ENCODE measurements around the gene CNTN1.
"Not testable (repeated sequence)": the region's sequence is repeated elsewhere in the genome, so short reads cannot be mapped to it uniquely, and the experiment has no call there.

The CNTN1 gene

GRCh38 chr12:41061192-41061591 is 369.0 kb downstream of the CNTN1 start:
- Mint-ChIP-seq H3K4me1 (ENCODE audit: low read depth) (no peaks in the 10 kb centered on the region), H3K27me3 (no peaks in the 10 kb centered on the region), H3K4me3 (no peak overlapping the region), H3K27ac (no peak overlapping the region), H3K36me3 (no peaks in the 10 kb centered on the region), H3K9me3 (ENCODE audit: low read depth) (no peaks in the 10 kb centered on the region)

DNA sequence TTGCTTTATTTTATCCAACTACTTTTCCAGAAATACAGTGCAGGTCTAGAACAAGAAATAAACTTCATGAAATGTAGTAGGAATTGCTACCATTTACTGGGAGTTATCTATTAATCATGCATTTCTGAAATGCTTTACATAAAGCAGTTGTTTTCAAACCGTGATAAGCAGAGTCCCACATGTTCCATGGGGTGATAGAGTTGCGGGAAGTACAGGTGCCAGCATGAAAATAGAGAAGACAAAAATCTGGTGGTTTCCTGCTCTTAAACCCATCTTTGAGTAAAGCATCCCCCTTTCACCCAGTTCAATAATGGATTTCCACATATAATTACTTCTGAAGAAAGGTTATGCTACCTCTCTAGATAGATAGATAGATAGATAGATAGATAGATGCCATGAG is 372.2 kb downstream of the CNTN1 start:
- Mint-ChIP-seq H3K27me3 (no peaks in the 10 kb centered on the region), H3K36me3 (no peaks in the 10 kb centered on the region), H3K4me1 (ENCODE audit: low read depth) (no peaks in the 10 kb centered on the region), H3K9me3 (ENCODE audit: low read depth) (no peaks in the 10 kb centered on the region), H3K27ac (no peak overlapping the region), H3K4me3 (no peak overlapping the region)

DNA sequence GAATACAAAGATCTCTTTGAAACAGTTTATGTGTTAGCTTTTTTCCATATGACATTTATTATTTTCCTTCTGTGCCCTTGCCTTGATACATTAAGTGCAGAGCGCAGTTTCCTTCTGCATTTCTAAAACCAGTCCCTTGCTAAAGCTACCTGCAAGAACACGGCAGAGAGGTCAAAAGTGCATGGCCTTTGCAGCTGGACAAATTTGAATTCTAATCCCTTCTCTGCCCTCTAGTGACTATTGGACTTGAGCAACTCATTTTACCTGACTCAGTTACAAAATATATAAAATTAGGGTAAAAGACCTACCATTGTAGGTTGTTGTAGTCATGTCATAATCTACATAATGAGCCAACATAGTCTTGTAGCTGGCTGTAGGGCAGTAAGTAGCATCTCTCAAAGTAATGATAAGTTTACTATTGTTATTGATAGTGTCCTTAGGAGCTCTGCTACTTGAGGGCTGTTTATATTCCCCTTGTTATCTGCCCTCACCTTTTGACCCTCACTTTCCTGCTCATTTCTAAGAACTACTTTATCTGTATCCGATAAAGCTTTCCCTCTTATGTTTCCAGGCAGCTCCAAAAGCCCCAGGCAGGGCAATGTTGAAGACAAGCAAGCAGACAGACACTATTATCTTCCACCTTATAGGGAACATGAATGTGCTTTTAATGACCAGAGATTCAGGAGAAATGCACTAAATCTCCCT is 375.9 kb downstream of the CNTN1 start:
- no peaks in the 10 kb centered on the region for H3K4me1 Mint-ChIP-seq (ENCODE audit: low read depth)
- no peaks in the 10 kb centered on the region for H3K27me3 Mint-ChIP-seq
- no peaks in the 10 kb centered on the region for H3K9me3 Mint-ChIP-seq (ENCODE audit: low read depth)
- H3K27ac Mint-ChIP-seq: no peak overlapping the region
- no peak overlapping the region for H3K4me3 Mint-ChIP-seq
- H3K36me3 Mint-ChIP-seq: no peaks in the 10 kb centered on the region

GRCh38 chr12:41073633-41074472 is 381.6 kb downstream of the CNTN1 start:
- H3K27ac Mint-ChIP-seq: no peak overlapping the region
- H3K36me3 Mint-ChIP-seq: no peaks in the 10 kb centered on the region
- H3K27me3 Mint-ChIP-seq: no peaks in the 10 kb centered on the region
- no peaks in the 10 kb centered on the region for H3K4me1 Mint-ChIP-seq (ENCODE audit: low read depth)
- H3K4me3 Mint-ChIP-seq: no peak overlapping the region
- peaks cover 10% of the 10 kb centered on the region for H3K9me3 Mint-ChIP-seq (ENCODE audit: low read depth)

GRCh38 chr12:41074473-41074769 is 382.2 kb downstream of the CNTN1 start:
- Mint-ChIP-seq H3K27me3 (no peaks in the 10 kb centered on the region), H3K27ac (no peak overlapping the region), H3K4me3 (no peak overlapping the region), H3K4me1 (ENCODE audit: low read depth) (no peaks in the 10 kb centered on the region), H3K9me3 (ENCODE audit: low read depth) (peaks cover 10% of the 10 kb centered on the region), H3K36me3 (no peaks in the 10 kb centered on the region)

DNA sequence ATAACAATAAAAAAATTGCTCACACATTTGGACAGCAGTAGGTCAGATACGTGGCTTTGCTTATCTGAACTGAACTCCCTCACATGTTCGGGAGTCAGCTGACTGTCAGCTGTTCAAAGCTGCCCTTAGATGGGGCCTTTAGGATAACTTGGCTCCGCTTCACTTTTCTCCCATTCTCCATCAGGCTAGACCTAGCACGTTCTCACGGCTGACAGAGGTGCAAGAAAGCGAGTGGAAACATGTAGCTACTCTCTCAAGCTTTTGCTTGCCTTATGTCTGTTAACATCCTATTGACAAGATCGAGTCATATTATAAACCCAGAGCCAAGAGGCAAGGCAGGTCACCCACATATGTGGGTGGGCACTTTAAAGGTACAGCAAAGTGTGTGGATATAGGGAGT is 383.9 kb downstream of the CNTN1 start:
- no peak overlapping the region for H3K27ac Mint-ChIP-seq
- H3K4me1 Mint-ChIP-seq (ENCODE audit: low read depth): no peaks in the 10 kb centered on the region
- H3K36me3 Mint-ChIP-seq: no peaks in the 10 kb centered on the region
- H3K9me3 Mint-ChIP-seq (ENCODE audit: low read depth): peaks cover 16% of the 10 kb centered on the region
- no peak overlapping the region for H3K4me3 Mint-ChIP-seq
- no peaks in the 10 kb centered on the region for H3K27me3 Mint-ChIP-seq

DNA sequence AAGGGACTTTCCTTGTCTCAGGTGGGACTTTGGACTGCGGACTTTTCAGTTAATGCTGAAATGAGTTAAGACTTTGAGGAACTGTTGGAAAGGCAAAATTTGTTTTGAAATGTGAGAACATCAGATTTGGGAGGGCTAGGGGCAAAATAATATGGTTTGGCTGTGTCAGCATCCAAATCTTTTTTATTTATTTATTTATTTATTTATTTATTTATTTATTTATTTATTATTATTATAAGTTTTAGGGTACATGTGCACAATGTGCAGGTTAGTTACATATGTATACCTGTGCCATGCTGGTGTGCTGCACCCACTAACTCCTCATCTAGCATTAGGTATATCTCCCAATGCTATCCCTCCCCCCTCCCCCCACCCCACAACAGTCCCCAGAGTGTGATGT is 389.0 kb downstream of the CNTN1 start:
- not testable (repeated sequence) for H3K27me3 Mint-ChIP-seq; H3K4me1 Mint-ChIP-seq (ENCODE audit: low read depth); H3K4me3 Mint-ChIP-seq; H3K27ac Mint-ChIP-seq; H3K36me3 Mint-ChIP-seq
- peaks cover 11% of the 10 kb centered on the region for H3K9me3 Mint-ChIP-seq (ENCODE audit: low read depth)

DNA sequence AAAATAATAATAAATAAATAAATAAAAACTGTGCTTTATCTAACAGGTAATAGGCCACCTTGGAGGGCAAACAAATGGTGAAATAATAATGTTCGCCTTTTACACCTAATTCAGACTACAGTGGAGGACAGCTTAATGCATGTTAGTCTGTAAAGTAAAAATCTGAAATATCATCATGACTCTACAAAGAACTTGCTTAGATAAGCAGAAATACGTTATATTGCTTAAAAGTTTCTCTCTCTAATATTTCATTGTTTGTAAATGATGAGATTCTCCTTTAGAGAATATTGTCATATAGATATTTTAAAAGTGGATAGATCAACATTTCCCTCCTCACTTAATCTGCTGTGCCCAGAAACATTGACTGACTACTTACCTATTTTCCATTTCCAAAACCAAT is 397.2 kb downstream of the CNTN1 start:
- no peaks in the 10 kb centered on the region for H3K27me3 Mint-ChIP-seq
- peaks cover 9% of the 10 kb centered on the region for H3K9me3 Mint-ChIP-seq (ENCODE audit: low read depth)
- H3K36me3 Mint-ChIP-seq: no peaks in the 10 kb centered on the region
- H3K4me1 Mint-ChIP-seq (ENCODE audit: low read depth): no peaks in the 10 kb centered on the region
- no peak overlapping the region for H3K27ac Mint-ChIP-seq
- no peak overlapping the region for H3K4me3 Mint-ChIP-seq

GRCh38 chr12:41092115-41092514 is 399.9 kb downstream of the CNTN1 start:
- H3K4me3 Mint-ChIP-seq: no peak overlapping the region
- H3K4me1 Mint-ChIP-seq (ENCODE audit: low read depth): no peaks in the 10 kb centered on the region
- H3K9me3 Mint-ChIP-seq (ENCODE audit: low read depth): peaks cover 6% of the 10 kb centered on the region
- H3K27ac Mint-ChIP-seq: no peak overlapping the region
- no peaks in the 10 kb centered on the region for H3K27me3 Mint-ChIP-seq
- H3K36me3 Mint-ChIP-seq: no peaks in the 10 kb centered on the region

GRCh38 chr12:41096797-41097196 is 404.6 kb downstream of the CNTN1 start:
- Mint-ChIP-seq H3K27ac (no peak overlapping the region), H3K9me3 (ENCODE audit: low read depth) (no peaks in the 10 kb centered on the region), H3K4me3 (no peak overlapping the region), H3K36me3 (no peaks in the 10 kb centered on the region), H3K4me1 (ENCODE audit: low read depth) (no peaks in the 10 kb centered on the region), H3K27me3 (no peaks in the 10 kb centered on the region)

GRCh38 chr12:41100572-41100971 is 408.3 kb downstream of the CNTN1 start:
- H3K4me3 Mint-ChIP-seq: no peak overlapping the region
- H3K27me3 Mint-ChIP-seq: no peaks in the 10 kb centered on the region
- H3K4me1 Mint-ChIP-seq (ENCODE audit: low read depth): no peaks in the 10 kb centered on the region
- no peaks in the 10 kb centered on the region for H3K9me3 Mint-ChIP-seq (ENCODE audit: low read depth)
- no peak overlapping the region for H3K27ac Mint-ChIP-seq
- H3K36me3 Mint-ChIP-seq: no peaks in the 10 kb centered on the region

GRCh38 chr12:41101806-41102205 is 409.6 kb downstream of the CNTN1 start:
- Mint-ChIP-seq H3K4me1 (ENCODE audit: low read depth) (no peaks in the 10 kb centered on the region), H3K9me3 (ENCODE audit: low read depth) (peaks cover 5% of the 10 kb centered on the region), H3K27ac (no peak overlapping the region), H3K27me3 (no peaks in the 10 kb centered on the region), H3K36me3 (no peaks in the 10 kb centered on the region), H3K4me3 (no peak overlapping the region)

DNA sequence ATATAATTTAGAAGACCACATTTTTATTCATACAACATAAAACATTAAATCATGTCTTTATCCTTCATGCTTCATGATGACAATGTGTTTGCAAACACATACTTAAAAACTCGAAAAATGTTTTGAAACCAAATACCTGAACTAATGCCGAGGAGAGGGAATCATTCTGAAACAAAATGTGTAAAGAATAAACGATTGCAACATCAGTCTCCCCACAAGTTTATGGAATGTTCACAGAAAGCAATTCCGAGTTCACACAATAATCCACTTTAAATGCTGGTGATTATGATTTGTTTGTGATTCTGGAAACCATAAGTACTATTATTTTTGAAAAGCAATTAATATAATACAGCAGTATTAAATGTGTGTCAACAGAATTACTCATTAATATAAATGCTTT is 411.4 kb downstream of the CNTN1 start:
- H3K4me3 Mint-ChIP-seq: no peak overlapping the region
- H3K27me3 Mint-ChIP-seq: no peaks in the 10 kb centered on the region
- H3K9me3 Mint-ChIP-seq (ENCODE audit: low read depth): peaks cover 5% of the 10 kb centered on the region
- H3K27ac Mint-ChIP-seq: no peak overlapping the region
- H3K36me3 Mint-ChIP-seq: no peaks in the 10 kb centered on the region
- no peaks in the 10 kb centered on the region for H3K4me1 Mint-ChIP-seq (ENCODE audit: low read depth)

DNA sequence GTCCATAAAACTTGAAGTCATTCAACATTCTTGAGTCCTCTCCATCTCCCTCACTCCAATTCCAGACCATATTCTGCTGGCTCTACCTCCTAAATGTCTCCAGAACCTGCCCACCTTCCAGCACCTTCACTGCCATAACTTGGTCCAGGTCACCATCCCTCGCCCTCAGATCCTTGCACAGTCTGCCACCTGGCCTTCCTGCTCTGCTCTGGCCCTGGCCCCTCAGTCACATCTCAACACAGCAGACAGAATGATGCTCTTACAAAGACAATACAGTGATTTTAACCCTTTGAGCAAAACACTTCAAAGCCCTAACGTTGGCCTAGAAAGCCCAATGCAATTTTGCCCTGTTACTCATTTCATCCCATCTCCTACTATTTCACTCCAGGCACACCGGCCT is 414.1 kb downstream of the CNTN1 start:
- no peaks in the 10 kb centered on the region for H3K4me1 Mint-ChIP-seq (ENCODE audit: low read depth)
- H3K9me3 Mint-ChIP-seq (ENCODE audit: low read depth): peaks cover 5% of the 10 kb centered on the region
- H3K27ac Mint-ChIP-seq: no peak overlapping the region
- H3K36me3 Mint-ChIP-seq: no peaks in the 10 kb centered on the region
- H3K4me3 Mint-ChIP-seq: no peak overlapping the region
- no peaks in the 10 kb centered on the region for H3K27me3 Mint-ChIP-seq

DNA sequence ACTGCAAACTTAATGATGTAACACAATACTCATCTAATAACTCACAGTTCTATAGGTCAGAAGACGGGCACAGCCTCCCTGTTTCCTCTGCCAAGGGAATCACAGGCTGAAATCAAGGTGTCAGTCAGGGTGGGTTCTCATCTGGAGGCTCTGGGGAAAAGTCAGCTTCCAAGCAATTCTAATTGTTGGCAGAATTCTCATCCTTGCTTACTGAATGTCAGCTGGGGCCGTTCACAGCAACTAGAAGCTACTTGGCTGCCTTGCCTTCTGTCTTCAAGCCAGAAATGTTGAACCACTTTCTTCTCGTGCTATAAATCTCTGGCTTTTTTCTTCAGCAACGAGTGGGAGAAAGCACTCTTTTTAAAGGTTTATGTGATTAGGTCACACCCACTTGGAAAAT is 415.8 kb downstream of the CNTN1 start:
- H3K9me3 Mint-ChIP-seq (ENCODE audit: low read depth): peaks cover 5% of the 10 kb centered on the region
- H3K4me3 Mint-ChIP-seq: no peak overlapping the region
- no peak overlapping the region for H3K27ac Mint-ChIP-seq
- H3K4me1 Mint-ChIP-seq (ENCODE audit: low read depth): no peaks in the 10 kb centered on the region
- H3K27me3 Mint-ChIP-seq: no peaks in the 10 kb centered on the region
- no peaks in the 10 kb centered on the region for H3K36me3 Mint-ChIP-seq

DNA sequence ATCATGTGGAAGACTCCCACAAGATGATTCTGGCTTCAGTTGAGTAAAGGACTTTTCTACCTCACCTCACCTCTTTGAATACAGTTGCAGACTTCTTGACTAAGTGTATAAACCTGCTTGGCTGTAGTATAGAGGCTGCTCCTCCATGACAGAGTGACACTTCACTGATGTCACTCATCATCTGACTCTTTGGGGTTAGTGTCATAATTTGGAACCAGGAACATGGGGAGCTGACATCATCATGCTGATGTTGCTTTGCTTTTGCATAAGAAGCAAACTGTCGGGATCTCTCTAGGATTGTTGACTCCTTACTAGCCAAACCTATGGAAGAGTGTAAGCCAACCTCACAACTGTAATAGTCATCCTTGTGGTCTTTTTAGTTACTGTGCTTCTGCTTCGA is 420.7 kb downstream of the CNTN1 start:
- Mint-ChIP-seq H3K4me3 (no peak overlapping the region), H3K4me1 (ENCODE audit: low read depth) (no peaks in the 10 kb centered on the region), H3K27ac (no peak overlapping the region), H3K9me3 (ENCODE audit: low read depth) (no peaks in the 10 kb centered on the region), H3K36me3 (no peaks in the 10 kb centered on the region), H3K27me3 (no peaks in the 10 kb centered on the region)
